Activated T-cell treated with anti-CD3 and anti-CD28 coated beads, Interleukin-2, amount 50 U/mL, for 24 hours (primary cell): Measurements from ENCODE around the gene HMGA1.
"Not testable (repeated sequence)": the region's sequence is repeated elsewhere in the genome, so short reads cannot be mapped to it uniquely, and the experiment has no call there.

ENCODE experiments used
- DNase-seq: peaks from one replicate; pipeline ENCODE4 v3.0.0-alpha.2; 2020
- H3K27ac Mint-ChIP-seq: 2 replicates; pipeline ENCODE4 v1.8.0; 2020; ENCODE audit warnings: mild to moderate bottlenecking, mixed read lengths
- H3K27me3 Mint-ChIP-seq: 2 replicates; pipeline ENCODE4 v1.8.0; 2020; ENCODE audit warnings: mixed read lengths
- H3K36me3 Mint-ChIP-seq: 2 replicates; pipeline ENCODE4 v1.8.0; 2020; ENCODE audit warnings: low read depth, mixed read lengths
- H3K4me1 Mint-ChIP-seq: 2 replicates; pipeline ENCODE4 v1.8.0; 2020; ENCODE audit warnings: low read depth, mixed read lengths
- H3K4me3 Mint-ChIP-seq: 2 replicates; pipeline ENCODE4 v1.8.0; 2020; ENCODE audit warnings: mild to moderate bottlenecking, moderate library complexity, mixed read lengths
- H3K9me3 Mint-ChIP-seq: 2 replicates; pipeline ENCODE4 v1.8.0; 2020; ENCODE audit warnings: mixed read lengths

The HMGA1 gene

GRCh38 chr6:34249469-34250261, 13.0 kb downstream of the HMGA1 start:
- peaks cover 30% of the 10 kb centered on the region for H3K36me3 Mint-ChIP-seq
- no peak for DNase-seq
- peaks cover 46% of the 10 kb centered on the region for H3K4me1 Mint-ChIP-seq
- H3K27ac Mint-ChIP-seq: peak overlapping the region; percentile 95
- no peaks in the 10 kb centered on the region for H3K9me3 Mint-ChIP-seq
- no peaks in the 10 kb centered on the region for H3K27me3 Mint-ChIP-seq
- peak overlapping the region; percentile 90 for H3K4me3 Mint-ChIP-seq

- not testable (repeated sequence) for H3K27ac Mint-ChIP-seq, H3K36me3 Mint-ChIP-seq, H3K27me3 Mint-ChIP-seq, H3K4me3 Mint-ChIP-seq, DNase-seq, H3K9me3 Mint-ChIP-seq
- peaks cover 19% of the 10 kb centered on the region for H3K4me1 Mint-ChIP-seq
Measured at GRCh38 chr6:34252395-34252794, 15.7 kb downstream of the HMGA1 start.

- Mint-ChIP-seq H3K27me3 (no peaks in the 10 kb centered on the region), H3K4me1 (no peaks in the 10 kb centered on the region)
Measured at GRCh38 chr6:34259529-34260069, 22.9 kb downstream of the HMGA1 start.

GRCh38 chr6:34260576-34261267, 24.0 kb downstream of the HMGA1 start:
- Mint-ChIP-seq H3K9me3 (peaks cover 2% of the 10 kb centered on the region), H3K4me3 (no peak overlapping the region), H3K27me3 (no peaks in the 10 kb centered on the region), H3K4me1 (no peaks in the 10 kb centered on the region), H3K27ac (no peak overlapping the region), H3K36me3 (no peaks in the 10 kb centered on the region)
- DNase-seq: no peak

More at GRCh38 chr6:34259529-34260069, 22.9 kb downstream of the HMGA1 start:
- no peaks in the 10 kb centered on the region for H3K36me3 Mint-ChIP-seq
- peaks cover 2% of the 10 kb centered on the region for H3K9me3 Mint-ChIP-seq
- no peak for DNase-seq
- H3K4me3 Mint-ChIP-seq: no peak overlapping the region
- no peak overlapping the region for H3K27ac Mint-ChIP-seq

- H3K4me1 Mint-ChIP-seq, DNase-seq, H3K4me3 Mint-ChIP-seq, H3K9me3 Mint-ChIP-seq, H3K36me3 Mint-ChIP-seq, H3K27me3 Mint-ChIP-seq, H3K27ac Mint-ChIP-seq: not testable (repeated sequence)
Measured at GRCh38 chr6:34263484-34263883, 26.8 kb downstream of the HMGA1 start.

GRCh38 chr6:34267746-34268145, 31.1 kb downstream of the HMGA1 start:
- Mint-ChIP-seq H3K36me3 (no peaks in the 10 kb centered on the region), H3K27me3 (no peaks in the 10 kb centered on the region), H3K4me3 (no peak overlapping the region), H3K9me3 (no peaks in the 10 kb centered on the region), H3K4me1 (peaks cover 3% of the 10 kb centered on the region), H3K27ac (no peak overlapping the region)
- DNase-seq: no peak

GRCh38 chr6:34269132-34269531, 32.5 kb downstream of the HMGA1 start:
- not testable (repeated sequence) for DNase-seq, H3K4me3 Mint-ChIP-seq, H3K27me3 Mint-ChIP-seq, H3K27ac Mint-ChIP-seq, H3K36me3 Mint-ChIP-seq, H3K4me1 Mint-ChIP-seq, H3K9me3 Mint-ChIP-seq

- H3K9me3 Mint-ChIP-seq, H3K4me1 Mint-ChIP-seq, DNase-seq, H3K27me3 Mint-ChIP-seq, H3K4me3 Mint-ChIP-seq, H3K36me3 Mint-ChIP-seq: not testable (repeated sequence)
- peak overlapping the region; percentile 24 for H3K27ac Mint-ChIP-seq
Measured at GRCh38 chr6:34269658-34270341, 33.1 kb downstream of the HMGA1 start.

GRCh38 chr6:34272013-34272926, 35.6 kb downstream of the HMGA1 start:
- Mint-ChIP-seq H3K4me1 (peaks cover 11% of the 10 kb centered on the region), H3K27ac (peak overlapping the region; percentile 55), H3K4me3 (no peak overlapping the region), H3K27me3 (no peaks in the 10 kb centered on the region), H3K36me3 (no peaks in the 10 kb centered on the region), H3K9me3 (no peaks in the 10 kb centered on the region)
- no peak for DNase-seq

- H3K9me3 Mint-ChIP-seq: no peaks in the 10 kb centered on the region
- no peak for DNase-seq
- H3K4me3 Mint-ChIP-seq: no peak overlapping the region
- H3K4me1 Mint-ChIP-seq: peaks cover 11% of the 10 kb centered on the region
- H3K27me3 Mint-ChIP-seq: no peaks in the 10 kb centered on the region
- H3K36me3 Mint-ChIP-seq: no peaks in the 10 kb centered on the region
- no peak overlapping the region for H3K27ac Mint-ChIP-seq
Measured at GRCh38 chr6:34273242-34273805, 36.7 kb downstream of the HMGA1 start.

- H3K27me3 Mint-ChIP-seq: no peaks in the 10 kb centered on the region
- no peak overlapping the region for H3K4me3 Mint-ChIP-seq
- peaks cover 4% of the 10 kb centered on the region for H3K36me3 Mint-ChIP-seq
- H3K4me1 Mint-ChIP-seq: peaks cover 11% of the 10 kb centered on the region
- H3K9me3 Mint-ChIP-seq: no peaks in the 10 kb centered on the region
- DNase-seq: no peak
- H3K27ac Mint-ChIP-seq: no peak overlapping the region
Measured at GRCh38 chr6:34274129-34274528, 37.5 kb downstream of the HMGA1 start.

- no peaks in the 10 kb centered on the region for H3K27me3 Mint-ChIP-seq
- no peak for DNase-seq
- no peak overlapping the region for H3K4me3 Mint-ChIP-seq
- peaks cover 9% of the 10 kb centered on the region for H3K4me1 Mint-ChIP-seq
- no peaks in the 10 kb centered on the region for H3K9me3 Mint-ChIP-seq
- peaks cover 15% of the 10 kb centered on the region for H3K36me3 Mint-ChIP-seq
- peak overlapping the region; percentile 13 for H3K27ac Mint-ChIP-seq
Measured at GRCh38 chr6:34275128-34275804, 38.6 kb downstream of the HMGA1 start.

GRCh38 chr6:34276191-34276590, 39.5 kb downstream of the HMGA1 start:
- Mint-ChIP-seq H3K4me1 (peaks cover 9% of the 10 kb centered on the region), H3K4me3 (no peak overlapping the region), H3K27me3 (no peaks in the 10 kb centered on the region), H3K9me3 (no peaks in the 10 kb centered on the region), H3K36me3 (peaks cover 25% of the 10 kb centered on the region), H3K27ac (peak overlapping the region; percentile 17)
- no peak for DNase-seq
